WTC11 (cell line): Measurements from ENCODE around the gene BCO1. TPM values are rescaled to one million over a fixed set of nuclear protein-coding genes. Genes with fewer than 3 reads are reported as not detected.

Experiments used
- ATF1 ChIP-seq: sonication (generic); formaldehyde crosslinking; IDR thresholded peaks from 2 replicates; pipeline ENCODE4 v1.8.1; 2023; ENCODE audit warnings: mild to moderate bottlenecking, moderate library complexity, missing genetic modification reagents
- JUN ChIP-seq: sonication (generic); formaldehyde crosslinking; IDR thresholded peaks from 2 replicates; pipeline ENCODE4 v1.8.0; 2023; ENCODE audit warnings: mild to moderate bottlenecking, missing genetic modification reagents
- NR3C1 ChIP-seq: sonication (generic); formaldehyde crosslinking; conservative IDR thresholded peaks from 2 replicates; pipeline ENCODE4 v1.8.1; 2023; ENCODE audit warnings: low read depth, mild to moderate bottlenecking, missing genetic modification reagents
- OVOL2 ChIP-seq: fragments of 250-450 bp; sonication (Bioruptor Pico); IDR thresholded peaks from 2 replicates; pipeline ENCODE4 v1.9.0; 2021; ENCODE audit warnings: mild to moderate bottlenecking, borderline replicate concordance
- SMAD4 ChIP-seq: sonication (generic); formaldehyde crosslinking; IDR thresholded peaks from 2 replicates; pipeline ENCODE4 v1.8.0; 2022; ENCODE audit warnings: mild to moderate bottlenecking, missing genetic modification reagents
- TCF7 ChIP-seq: sonication (generic); formaldehyde crosslinking; IDR thresholded peaks from 2 replicates; pipeline ENCODE4 v1.8.0; 2022; ENCODE audit warnings: mild to moderate bottlenecking, low read depth, missing genetic modification reagents, moderate library complexity
- ZBTB21 ChIP-seq: sonication (generic); formaldehyde crosslinking; IDR thresholded peaks from 2 replicates; pipeline ENCODE4 v1.8.1; 2023; ENCODE audit warnings: mild to moderate bottlenecking, missing genetic modification reagents, borderline replicate concordance
- ZNF138 ChIP-seq: sonication (generic); formaldehyde crosslinking; conservative IDR thresholded peaks from 2 replicates; pipeline ENCODE4 v1.8.1; 2022; ENCODE audit warnings: mild to moderate bottlenecking, moderate library complexity, missing genetic modification reagents
- ZNF425 ChIP-seq: fragments of 250-450 bp; sonication (Bioruptor Pico); conservative IDR thresholded peaks from 2 replicates; pipeline ENCODE4 v1.9.0; 2021; ENCODE audit warnings: mild to moderate bottlenecking
- ZNF671 ChIP-seq: fragments of 250-450 bp; sonication (Bioruptor Pico); IDR thresholded peaks from 2 replicates; pipeline ENCODE4 v1.8.0; 2021; ENCODE audit warnings: mild to moderate bottlenecking
- ZSCAN18 ChIP-seq: fragments of 250-450 bp; sonication (Bioruptor Pico); IDR thresholded peaks from 2 replicates; pipeline ENCODE4 v2.1.2; 2022; ENCODE audit warnings: mild to moderate bottlenecking, moderate library complexity
- total RNA-seq: library from RNA; stranded (reverse); gene quantifications from 3 replicates; pipeline ENCODE4 v1.2.3, GENCODE V29; 2021
- TF ChIP-seq, protein P1 (sequence below): sonication (generic); formaldehyde crosslinking; IDR thresholded peaks from 2 replicates; pipeline ENCODE4 v1.8.1; 2022; ENCODE audit warnings: low read depth, missing genetic modification reagents, borderline replicate concordance
- TF ChIP-seq, protein P2 (sequence below): sonication (generic); formaldehyde crosslinking; IDR thresholded peaks from 2 replicates; pipeline ENCODE4 v1.8.1; 2022; ENCODE audit warnings: missing genetic modification reagents, borderline replicate concordance
- TF ChIP-seq, protein P3 (sequence below): sonication (generic); formaldehyde crosslinking; IDR thresholded peaks from 2 replicates; pipeline ENCODE4 v1.8.1; 2023; ENCODE audit warnings: mild to moderate bottlenecking, missing genetic modification reagents
- TF ChIP-seq, protein P4 (sequence below): fragments of 250-450 bp; sonication (Bioruptor Pico); IDR thresholded peaks from 2 replicates; pipeline ENCODE4 v1.8.0; 2021; ENCODE audit warnings: mild to moderate bottlenecking
- TF ChIP-seq, protein P5 (sequence below): fragments of 250-450 bp; sonication (Bioruptor Pico); IDR thresholded peaks from 2 replicates; pipeline ENCODE4 v1.9.0; 2021; ENCODE audit warnings: mild to moderate bottlenecking, borderline replicate concordance
- TF ChIP-seq, protein P6 (sequence below): sonication (generic); formaldehyde crosslinking; IDR thresholded peaks from 2 replicates; pipeline ENCODE4 v1.8.1; 2023; ENCODE audit warnings: mild to moderate bottlenecking, missing genetic modification reagents, moderate library complexity
- TF ChIP-seq, protein P7 (sequence below): sonication (generic); formaldehyde crosslinking; IDR thresholded peaks from 2 replicates; pipeline ENCODE4 v1.8.1; 2023; ENCODE audit warnings: mild to moderate bottlenecking, missing genetic modification reagents, borderline replicate concordance

BCO1 gene
- total RNA-seq, 1 experiment from 2014 or later: 0.15 TPM

DNA sequence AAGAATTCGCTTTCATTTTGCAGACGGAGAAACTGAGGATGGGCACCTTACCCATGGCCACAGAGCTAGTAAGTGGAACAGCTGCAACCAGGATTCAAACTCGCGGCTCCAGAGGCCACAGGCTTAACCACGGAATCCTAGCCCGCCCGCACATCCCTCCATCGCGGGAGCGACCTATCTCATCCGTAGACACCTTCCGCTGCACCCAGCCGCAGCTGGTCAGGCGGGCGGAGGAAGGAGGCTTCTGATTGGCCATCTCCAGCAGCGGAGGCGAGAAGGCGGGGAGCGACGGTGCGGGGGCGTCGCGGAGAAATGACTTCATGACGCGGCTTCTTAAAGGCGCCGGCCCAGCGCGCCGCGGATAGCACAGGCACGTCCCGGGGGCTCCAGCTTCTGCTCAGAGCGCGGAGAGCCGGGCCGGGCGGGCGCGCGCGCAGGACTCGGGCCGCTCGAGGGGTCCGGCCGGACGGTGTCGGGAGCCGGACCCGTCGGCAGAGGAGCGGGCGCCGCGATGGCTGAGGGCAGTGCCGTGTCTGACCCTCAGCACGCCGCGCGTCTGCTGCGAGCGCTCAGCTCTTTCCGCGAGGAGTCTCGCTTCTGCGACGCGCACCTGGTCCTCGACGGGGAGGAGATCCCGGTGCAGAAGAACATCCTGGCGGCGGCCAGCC, 76.2 kb downstream of the BCO1 start, which contains the start of gene GAN (continued):
- TF ChIP-seq, protein P1, sequence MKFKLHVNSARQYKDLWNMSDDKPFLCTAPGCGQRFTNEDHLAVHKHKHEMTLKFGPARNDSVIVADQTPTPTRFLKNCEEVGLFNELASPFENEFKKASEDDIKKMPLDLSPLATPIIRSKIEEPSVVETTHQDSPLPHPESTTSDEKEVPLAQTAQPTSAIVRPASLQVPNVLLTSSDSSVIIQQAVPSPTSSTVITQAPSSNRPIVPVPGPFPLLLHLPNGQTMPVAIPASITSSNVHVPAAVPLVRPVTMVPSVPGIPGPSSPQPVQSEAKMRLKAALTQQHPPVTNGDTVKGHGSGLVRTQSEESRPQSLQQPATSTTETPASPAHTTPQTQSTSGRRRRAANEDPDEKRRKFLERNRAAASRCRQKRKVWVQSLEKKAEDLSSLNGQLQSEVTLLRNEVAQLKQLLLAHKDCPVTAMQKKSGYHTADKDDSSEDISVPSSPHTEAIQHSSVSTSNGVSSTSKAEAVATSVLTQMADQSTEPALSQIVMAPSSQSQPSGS (CRISPR knock-in tag): no peak
- no peak for TF ChIP-seq ZNF671 (CRISPR knock-in tag)
- TF ChIP-seq, protein P2, sequence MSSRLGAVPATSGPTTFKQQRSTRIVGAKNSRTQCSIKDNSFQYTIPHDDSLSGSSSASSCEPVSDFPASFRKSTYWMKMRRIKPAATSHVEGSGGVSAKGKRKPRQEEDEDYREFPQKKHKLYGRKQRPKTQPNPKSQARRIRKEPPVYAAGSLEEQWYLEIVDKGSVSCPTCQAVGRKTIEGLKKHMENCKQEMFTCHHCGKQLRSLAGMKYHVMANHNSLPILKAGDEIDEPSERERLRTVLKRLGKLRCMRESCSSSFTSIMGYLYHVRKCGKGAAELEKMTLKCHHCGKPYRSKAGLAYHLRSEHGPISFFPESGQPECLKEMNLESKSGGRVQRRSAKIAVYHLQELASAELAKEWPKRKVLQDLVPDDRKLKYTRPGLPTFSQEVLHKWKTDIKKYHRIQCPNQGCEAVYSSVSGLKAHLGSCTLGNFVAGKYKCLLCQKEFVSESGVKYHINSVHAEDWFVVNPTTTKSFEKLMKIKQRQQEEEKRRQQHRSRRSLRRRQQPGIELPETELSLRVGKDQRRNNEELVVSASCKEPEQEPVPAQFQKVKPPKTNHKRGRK (CRISPR knock-in tag): no peak
- no peak for TF ChIP-seq NR3C1 (CRISPR knock-in tag)
- TF ChIP-seq, protein P3, sequence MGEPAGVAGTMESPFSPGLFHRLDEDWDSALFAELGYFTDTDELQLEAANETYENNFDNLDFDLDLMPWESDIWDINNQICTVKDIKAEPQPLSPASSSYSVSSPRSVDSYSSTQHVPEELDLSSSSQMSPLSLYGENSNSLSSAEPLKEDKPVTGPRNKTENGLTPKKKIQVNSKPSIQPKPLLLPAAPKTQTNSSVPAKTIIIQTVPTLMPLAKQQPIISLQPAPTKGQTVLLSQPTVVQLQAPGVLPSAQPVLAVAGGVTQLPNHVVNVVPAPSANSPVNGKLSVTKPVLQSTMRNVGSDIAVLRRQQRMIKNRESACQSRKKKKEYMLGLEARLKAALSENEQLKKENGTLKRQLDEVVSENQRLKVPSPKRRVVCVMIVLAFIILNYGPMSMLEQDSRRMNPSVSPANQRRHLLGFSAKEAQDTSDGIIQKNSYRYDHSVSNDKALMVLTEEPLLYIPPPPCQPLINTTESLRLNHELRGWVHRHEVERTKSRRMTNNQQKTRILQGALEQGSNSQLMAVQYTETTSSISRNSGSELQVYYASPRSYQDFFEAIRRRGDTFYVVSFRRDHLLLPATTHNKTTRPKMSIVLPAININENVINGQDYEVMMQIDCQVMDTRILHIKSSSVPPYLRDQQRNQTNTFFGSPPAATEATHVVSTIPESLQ (CRISPR knock-in tag): no peak
- TF ChIP-seq, protein P4, sequence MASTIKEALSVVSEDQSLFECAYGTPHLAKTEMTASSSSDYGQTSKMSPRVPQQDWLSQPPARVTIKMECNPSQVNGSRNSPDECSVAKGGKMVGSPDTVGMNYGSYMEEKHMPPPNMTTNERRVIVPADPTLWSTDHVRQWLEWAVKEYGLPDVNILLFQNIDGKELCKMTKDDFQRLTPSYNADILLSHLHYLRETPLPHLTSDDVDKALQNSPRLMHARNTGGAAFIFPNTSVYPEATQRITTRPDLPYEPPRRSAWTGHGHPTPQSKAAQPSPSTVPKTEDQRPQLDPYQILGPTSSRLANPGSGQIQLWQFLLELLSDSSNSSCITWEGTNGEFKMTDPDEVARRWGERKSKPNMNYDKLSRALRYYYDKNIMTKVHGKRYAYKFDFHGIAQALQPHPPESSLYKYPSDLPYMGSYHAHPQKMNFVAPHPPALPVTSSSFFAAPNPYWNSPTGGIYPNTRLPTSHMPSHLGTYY (CRISPR knock-in tag): no peak
- TF ChIP-seq, protein P5, sequence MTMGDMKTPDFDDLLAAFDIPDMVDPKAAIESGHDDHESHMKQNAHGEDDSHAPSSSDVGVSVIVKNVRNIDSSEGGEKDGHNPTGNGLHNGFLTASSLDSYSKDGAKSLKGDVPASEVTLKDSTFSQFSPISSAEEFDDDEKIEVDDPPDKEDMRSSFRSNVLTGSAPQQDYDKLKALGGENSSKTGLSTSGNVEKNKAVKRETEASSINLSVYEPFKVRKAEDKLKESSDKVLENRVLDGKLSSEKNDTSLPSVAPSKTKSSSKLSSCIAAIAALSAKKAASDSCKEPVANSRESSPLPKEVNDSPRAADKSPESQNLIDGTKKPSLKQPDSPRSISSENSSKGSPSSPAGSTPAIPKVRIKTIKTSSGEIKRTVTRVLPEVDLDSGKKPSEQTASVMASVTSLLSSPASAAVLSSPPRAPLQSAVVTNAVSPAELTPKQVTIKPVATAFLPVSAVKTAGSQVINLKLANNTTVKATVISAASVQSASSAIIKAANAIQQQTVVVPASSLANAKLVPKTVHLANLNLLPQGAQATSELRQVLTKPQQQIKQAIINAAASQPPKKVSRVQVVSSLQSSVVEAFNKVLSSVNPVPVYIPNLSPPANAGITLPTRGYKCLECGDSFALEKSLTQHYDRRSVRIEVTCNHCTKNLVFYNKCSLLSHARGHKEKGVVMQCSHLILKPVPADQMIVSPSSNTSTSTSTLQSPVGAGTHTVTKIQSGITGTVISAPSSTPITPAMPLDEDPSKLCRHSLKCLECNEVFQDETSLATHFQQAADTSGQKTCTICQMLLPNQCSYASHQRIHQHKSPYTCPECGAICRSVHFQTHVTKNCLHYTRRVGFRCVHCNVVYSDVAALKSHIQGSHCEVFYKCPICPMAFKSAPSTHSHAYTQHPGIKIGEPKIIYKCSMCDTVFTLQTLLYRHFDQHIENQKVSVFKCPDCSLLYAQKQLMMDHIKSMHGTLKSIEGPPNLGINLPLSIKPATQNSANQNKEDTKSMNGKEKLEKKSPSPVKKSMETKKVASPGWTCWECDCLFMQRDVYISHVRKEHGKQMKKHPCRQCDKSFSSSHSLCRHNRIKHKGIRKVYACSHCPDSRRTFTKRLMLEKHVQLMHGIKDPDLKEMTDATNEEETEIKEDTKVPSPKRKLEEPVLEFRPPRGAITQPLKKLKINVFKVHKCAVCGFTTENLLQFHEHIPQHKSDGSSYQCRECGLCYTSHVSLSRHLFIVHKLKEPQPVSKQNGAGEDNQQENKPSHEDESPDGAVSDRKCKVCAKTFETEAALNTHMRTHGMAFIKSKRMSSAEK: no peak
- no peak for TF ChIP-seq OVOL2
- no peak for TF ChIP-seq ZNF138 (CRISPR knock-in tag)
- no peak for TF ChIP-seq TCF7 (CRISPR knock-in tag)
- TF ChIP-seq ZSCAN18 (CRISPR knock-in tag): no peak
- 0 out of 2 replicates have a peak, but pooled peaks have one; percentile 58 for TF ChIP-seq ATF1 (CRISPR knock-in tag)
- peak; percentile 67; the same call in 1 of the 2 replicates for TF ChIP-seq JUN (CRISPR knock-in tag)
- TF ChIP-seq ZBTB21 (CRISPR knock-in tag): no peak; the same call in 1 of the 2 replicates
- TF ChIP-seq ZNF425 (CRISPR knock-in tag): no peak
- TF ChIP-seq, protein P6, sequence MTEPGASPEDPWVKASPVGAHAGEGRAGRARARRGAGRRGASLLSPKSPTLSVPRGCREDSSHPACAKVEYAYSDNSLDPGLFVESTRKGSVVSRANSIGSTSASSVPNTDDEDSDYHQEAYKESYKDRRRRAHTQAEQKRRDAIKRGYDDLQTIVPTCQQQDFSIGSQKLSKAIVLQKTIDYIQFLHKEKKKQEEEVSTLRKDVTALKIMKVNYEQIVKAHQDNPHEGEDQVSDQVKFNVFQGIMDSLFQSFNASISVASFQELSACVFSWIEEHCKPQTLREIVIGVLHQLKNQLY (CRISPR knock-in tag): no peak
- TF ChIP-seq, protein P7, sequence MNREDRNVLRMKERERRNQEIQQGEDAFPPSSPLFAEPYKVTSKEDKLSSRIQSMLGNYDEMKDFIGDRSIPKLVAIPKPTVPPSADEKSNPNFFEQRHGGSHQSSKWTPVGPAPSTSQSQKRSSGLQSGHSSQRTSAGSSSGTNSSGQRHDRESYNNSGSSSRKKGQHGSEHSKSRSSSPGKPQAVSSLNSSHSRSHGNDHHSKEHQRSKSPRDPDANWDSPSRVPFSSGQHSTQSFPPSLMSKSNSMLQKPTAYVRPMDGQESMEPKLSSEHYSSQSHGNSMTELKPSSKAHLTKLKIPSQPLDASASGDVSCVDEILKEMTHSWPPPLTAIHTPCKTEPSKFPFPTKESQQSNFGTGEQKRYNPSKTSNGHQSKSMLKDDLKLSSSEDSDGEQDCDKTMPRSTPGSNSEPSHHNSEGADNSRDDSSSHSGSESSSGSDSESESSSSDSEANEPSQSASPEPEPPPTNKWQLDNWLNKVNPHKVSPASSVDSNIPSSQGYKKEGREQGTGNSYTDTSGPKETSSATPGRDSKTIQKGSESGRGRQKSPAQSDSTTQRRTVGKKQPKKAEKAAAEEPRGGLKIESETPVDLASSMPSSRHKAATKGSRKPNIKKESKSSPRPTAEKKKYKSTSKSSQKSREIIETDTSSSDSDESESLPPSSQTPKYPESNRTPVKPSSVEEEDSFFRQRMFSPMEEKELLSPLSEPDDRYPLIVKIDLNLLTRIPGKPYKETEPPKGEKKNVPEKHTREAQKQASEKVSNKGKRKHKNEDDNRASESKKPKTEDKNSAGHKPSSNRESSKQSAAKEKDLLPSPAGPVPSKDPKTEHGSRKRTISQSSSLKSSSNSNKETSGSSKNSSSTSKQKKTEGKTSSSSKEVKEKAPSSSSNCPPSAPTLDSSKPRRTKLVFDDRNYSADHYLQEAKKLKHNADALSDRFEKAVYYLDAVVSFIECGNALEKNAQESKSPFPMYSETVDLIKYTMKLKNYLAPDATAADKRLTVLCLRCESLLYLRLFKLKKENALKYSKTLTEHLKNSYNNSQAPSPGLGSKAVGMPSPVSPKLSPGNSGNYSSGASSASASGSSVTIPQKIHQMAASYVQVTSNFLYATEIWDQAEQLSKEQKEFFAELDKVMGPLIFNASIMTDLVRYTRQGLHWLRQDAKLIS (CRISPR knock-in tag): no peak
- peak; percentile 53; the same call in 1 of the 2 replicates for TF ChIP-seq SMAD4 (CRISPR knock-in tag)
